ENCODE measurements around the gene TRMO. TPM values are rescaled to one million over a fixed set of nuclear protein-coding genes. Genes with fewer than 3 reads are reported as not detected.

The TRMO gene
- total RNA-seq, 4 donors from 2014 or later = 25.7 to 104 (median 29.3) TPM

GRCh38 chr9:97905228-97905627 is 17.1 kb downstream of the TRMO start:
- Histone ChIP-seq H3K36me3 (peaks cover 0 to 47% (median 0%) of the 10 kb centered on the region in 3 donors), H3K9me3 (no peaks in the 10 kb centered on the region), H3K4me3 (no peak overlapping the region), H3K4me1 (peaks cover 0 to 20% (median 0%) of the 10 kb centered on the region in 4 donors), H3K27ac (peak overlapping the region in 1 of 4 donors; percentile 62), H3K27me3 (no peaks in the 10 kb centered on the region)
- TF ChIP-seq POLR2A (IDR thresholded peaks at IDR 0.05) = no peak
- no peak for TF ChIP-seq CTCF (IDR thresholded peaks at IDR 0.05)
- DNase-seq = peak in 2 of 3 donors; percentile 46 to 67

GRCh38 chr9:97904725-97905124 is 17.6 kb downstream of the TRMO start:
- no peak for TF ChIP-seq CTCF (IDR thresholded peaks at IDR 0.05)
- no peaks in the 10 kb centered on the region for H3K9me3 ChIP-seq
- H3K4me3 ChIP-seq = no peak overlapping the region
- peaks cover 0 to 47% (median 0%) of the 10 kb centered on the region in 3 donors for H3K36me3 ChIP-seq
- no peaks in the 10 kb centered on the region for H3K27me3 ChIP-seq
- H3K4me1 ChIP-seq = peaks cover 0 to 20% (median 0%) of the 10 kb centered on the region in 4 donors
- H3K27ac ChIP-seq = peak overlapping the region in 1 of 4 donors; percentile 50
- DNase-seq = peak in 2 of 3 donors; percentile 38 to 67

- no peak for DNase-seq
- Histone ChIP-seq H3K4me3 (no peak overlapping the region), H3K9me3 (no peaks in the 10 kb centered on the region), H3K27me3 (no peaks in the 10 kb centered on the region), H3K36me3 (peaks cover 0 to 35% (median 0%) of the 10 kb centered on the region in 3 donors), H3K4me1 (peaks cover 0 to 20% (median 0%) of the 10 kb centered on the region in 4 donors), H3K27ac (no peak overlapping the region)
- TF ChIP-seq POLR2A (IDR thresholded peaks at IDR 0.05) (no peak), CTCF (IDR thresholded peaks at IDR 0.05) (no peak)
These were observed 19.1 kb downstream of the TRMO start for GRCh38 chr9:97903177-97903576.

GRCh38 chr9:97900738-97901565 is 21.3 kb downstream of the TRMO start:
- Histone ChIP-seq H3K36me3 (peaks cover 0 to 20% (median 0%) of the 10 kb centered on the region in 3 donors), H3K9me3 (no peaks in the 10 kb centered on the region), H3K4me3 (no peak overlapping the region), H3K27me3 (no peaks in the 10 kb centered on the region), H3K27ac (no peak overlapping the region), H3K4me1 (peaks cover 0 to 4% (median 0%) of the 10 kb centered on the region in 4 donors)
- TF ChIP-seq CTCF (IDR thresholded peaks at IDR 0.05) (peak; percentile 39 to 74 (median 73)), POLR2A (IDR thresholded peaks at IDR 0.05) (no peak)
- DNase-seq = peak in 1 of 3 donors; percentile 65

GRCh38 chr9:97900103-97900737 is 22.1 kb downstream of the TRMO start:
- Histone ChIP-seq H3K36me3 (peaks cover 0 to 20% (median 0%) of the 10 kb centered on the region in 3 donors), H3K4me1 (no peaks in the 10 kb centered on the region), H3K27ac (no peak overlapping the region), H3K9me3 (no peaks in the 10 kb centered on the region), H3K27me3 (no peaks in the 10 kb centered on the region), H3K4me3 (no peak overlapping the region)
- DNase-seq = no peak
- TF ChIP-seq POLR2A (IDR thresholded peaks at IDR 0.05) = no peak
- TF ChIP-seq CTCF (IDR thresholded peaks at IDR 0.05) = no peak

Measured in Peyer's patch (tissue), 4 donors.